ENCODE results near the gene DMRTB1.

Gene DMRTB1

DNA sequence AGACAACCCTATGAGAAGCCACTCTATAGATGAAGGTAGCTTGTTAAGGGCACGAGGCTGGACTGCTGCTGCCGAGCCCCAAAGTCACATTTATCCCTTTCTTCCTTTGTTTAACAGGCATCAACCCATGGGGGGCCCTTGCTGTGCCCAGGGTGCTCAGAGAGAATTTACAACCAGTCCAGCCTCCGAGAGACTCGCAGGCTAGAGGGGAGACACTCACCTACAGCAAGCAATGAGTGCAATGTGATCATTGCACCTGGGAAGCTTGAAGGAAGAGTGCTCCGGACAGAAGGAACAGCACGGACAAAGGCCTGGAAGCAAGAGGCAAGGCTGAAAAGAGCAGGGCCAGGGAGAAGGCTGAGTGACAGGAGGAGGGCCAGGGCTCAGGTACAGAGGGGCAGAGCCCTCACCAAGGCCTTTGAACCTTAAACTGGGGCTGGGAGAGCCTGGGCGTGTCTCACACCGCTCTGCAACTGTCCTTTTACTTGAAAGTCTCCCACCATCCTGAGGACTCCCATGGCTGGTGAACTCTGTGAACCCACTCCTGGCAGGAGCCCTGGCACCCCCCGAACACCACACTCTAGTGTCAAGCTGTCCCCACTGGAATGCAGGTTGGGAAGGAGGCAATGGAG, 27.3 kb downstream of the DMRTB1 start:
- DNase-seq (ENCODE audit: low read depth): no peak

- DNase-seq (ENCODE audit: low read depth): no peak
These were observed 31.2 kb downstream of the DMRTB1 start for GRCh38 chr1:53490351-53490750.

- no peak for DNase-seq (ENCODE audit: low read depth)
These were observed 36.6 kb downstream of the DMRTB1 start for GRCh38 chr1:53495633-53496345.

GRCh38 chr1:53498555-53499131, 39.4 kb downstream of the DMRTB1 start:
- no peak for DNase-seq (ENCODE audit: low read depth)

DNA sequence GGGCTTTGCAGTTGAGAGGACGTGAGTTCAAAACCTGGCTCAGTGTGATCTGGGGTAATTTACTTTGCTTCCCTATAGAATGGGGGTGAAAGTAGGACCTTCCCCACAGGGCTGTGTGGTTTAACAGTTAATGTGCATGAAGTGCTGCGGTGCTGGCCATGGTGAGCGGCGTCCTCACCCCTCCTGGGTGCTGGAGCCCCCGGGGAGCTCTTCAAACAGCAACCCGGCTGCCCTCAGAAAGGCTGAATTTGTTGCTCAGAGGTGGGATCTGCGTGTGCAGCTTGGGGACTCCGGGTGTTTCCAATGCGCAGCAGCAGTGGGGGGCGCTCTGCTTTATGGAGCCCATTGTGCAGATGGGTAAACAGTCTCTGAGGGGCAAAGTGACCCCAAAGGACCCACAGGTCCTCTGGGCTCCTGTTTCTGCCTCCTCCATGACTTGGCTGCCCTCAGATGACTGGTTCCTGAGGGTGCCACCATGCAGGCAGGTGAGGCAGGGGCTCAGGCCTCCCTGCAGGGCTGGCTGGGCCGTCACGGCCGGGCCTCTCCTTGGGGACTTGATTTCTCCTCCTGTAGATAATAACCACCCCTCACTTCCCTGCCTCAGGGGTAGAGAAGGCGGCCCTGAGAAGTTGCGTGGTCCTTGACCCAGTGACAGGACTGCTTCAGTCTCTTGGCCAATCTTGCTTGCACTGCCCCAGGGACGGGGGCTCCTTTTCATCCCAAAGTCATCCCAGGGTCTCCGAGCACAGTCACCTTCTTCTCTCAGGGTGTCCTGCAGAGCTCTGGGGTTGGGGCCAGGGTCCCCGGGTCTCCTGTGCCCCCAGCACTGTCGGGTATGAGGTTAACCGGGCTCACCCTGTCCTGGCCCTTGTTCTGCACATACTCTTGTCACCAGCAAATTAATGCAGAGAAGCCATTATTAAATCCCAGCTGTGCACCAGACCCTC, 40.3 kb downstream of the DMRTB1 start:
- DNase-seq (ENCODE audit: low read depth): no peak

- DNase-seq (ENCODE audit: low read depth): no peak
These were observed 41.2 kb downstream of the DMRTB1 start for GRCh38 chr1:53500204-53501064.

- DNase-seq (ENCODE audit: low read depth): no peak
These were observed 42.1 kb downstream of the DMRTB1 start for GRCh38 chr1:53501065-53502005.

- DNase-seq (ENCODE audit: low read depth): no peak
These were observed 43.6 kb downstream of the DMRTB1 start for GRCh38 chr1:53502641-53503432.

- no peak for DNase-seq (ENCODE audit: low read depth)
These were observed 44.4 kb downstream of the DMRTB1 start for GRCh38 chr1:53503433-53504217.

DNA sequence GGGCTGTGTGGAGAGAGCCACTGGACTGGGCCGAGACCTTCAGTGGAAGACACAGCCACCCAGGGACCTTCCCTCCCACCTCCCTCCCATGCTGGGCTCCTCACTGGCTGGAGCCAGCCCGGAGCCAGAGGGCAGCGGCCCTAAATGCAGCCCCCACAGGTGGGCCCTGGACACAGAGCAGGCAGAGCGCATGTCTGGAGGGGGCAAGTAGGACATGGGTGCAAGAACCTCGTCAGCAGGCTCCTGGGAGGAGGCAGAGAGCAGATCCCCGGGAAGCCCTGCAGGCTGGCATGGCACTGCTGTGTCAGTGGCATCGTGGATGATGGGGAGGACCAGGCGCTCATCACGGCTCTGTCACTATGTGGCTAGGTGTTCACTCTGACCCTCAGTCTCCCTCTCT, 45.7 kb downstream of the DMRTB1 start:
- DNase-seq (ENCODE audit: low read depth): no peak

DNA sequence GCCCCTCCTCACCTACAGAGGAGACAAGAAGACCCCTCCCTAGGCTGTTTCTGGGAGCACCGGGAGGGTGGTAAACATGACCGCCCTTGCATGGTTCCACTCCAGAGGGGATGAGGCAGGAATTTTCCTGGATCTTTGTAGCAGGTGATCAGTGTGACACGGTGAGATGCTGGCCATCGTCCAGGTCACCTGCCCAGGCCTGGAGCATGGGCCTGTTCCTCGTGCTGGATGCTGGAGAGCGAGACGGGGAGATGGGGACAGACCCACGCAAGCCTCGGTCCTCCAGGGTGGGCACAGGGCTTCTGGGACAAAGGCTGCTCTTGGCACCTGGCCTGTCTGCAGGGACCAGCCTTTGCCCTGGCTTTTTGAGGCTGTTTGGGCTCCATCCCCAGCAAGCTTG, 46.2 kb downstream of the DMRTB1 start:
- DNase-seq (ENCODE audit: low read depth): no peak

DNA sequence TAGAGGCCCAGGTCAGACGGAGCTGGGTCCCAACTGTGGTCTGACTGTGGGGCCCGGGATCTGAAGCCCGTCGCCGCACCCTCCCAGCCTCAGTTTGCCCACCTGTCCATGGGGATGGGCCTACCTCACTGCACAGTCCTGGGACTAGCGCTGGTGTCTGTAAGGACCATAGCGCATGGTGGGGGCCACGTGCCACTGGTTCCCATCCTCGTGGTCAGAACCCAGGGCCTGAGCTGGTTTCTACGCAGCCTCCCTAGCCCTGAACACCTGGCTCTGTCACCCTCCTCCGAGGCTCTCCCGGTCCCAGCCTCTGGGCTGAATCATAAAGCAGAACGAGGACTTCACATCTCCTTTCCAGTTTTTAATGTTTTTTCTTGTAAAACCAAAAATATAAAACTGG, 46.7 kb downstream of the DMRTB1 start:
- DNase-seq (ENCODE audit: low read depth): no peak

GRCh38 chr1:53506355-53507050, 47.3 kb downstream of the DMRTB1 start:
- no peak for DNase-seq (ENCODE audit: low read depth)

DNA sequence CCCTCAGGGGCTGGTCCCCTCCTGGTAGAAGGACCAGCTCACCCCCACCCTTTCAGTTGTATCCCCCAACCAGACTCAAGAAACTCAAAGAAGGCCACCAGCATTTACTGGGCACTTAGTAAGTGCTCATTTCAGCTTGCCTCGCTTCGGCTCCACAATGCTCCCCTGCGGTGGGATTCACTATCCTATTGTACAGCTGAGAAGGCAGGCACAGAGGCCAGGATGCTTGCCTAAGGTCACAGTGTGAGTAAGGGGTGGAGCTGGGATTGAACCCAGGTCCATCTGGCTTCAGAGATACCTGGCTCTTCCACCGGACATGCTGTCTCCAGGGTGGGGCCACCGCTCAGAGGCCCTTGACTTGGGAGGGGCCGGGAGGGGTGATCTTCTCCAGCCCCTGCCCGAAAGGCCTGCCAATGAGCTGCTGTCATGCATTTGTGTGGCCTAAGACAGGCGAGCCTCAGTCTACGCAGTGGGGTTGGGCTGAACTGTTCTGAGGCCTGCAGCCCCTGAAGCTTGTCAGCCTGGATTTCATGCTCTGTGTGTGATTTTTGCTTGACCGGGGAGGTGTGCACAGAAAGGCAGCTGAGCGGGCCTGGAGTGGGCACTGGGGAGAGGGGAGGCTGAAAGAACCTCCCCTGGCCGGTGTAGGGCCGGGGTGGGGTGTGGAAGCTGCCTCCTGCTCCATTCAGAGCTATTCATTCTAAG, 48.1 kb downstream of the DMRTB1 start:
- no peak for DNase-seq (ENCODE audit: low read depth)

- DNase-seq (ENCODE audit: low read depth): no peak
These were observed 49.1 kb downstream of the DMRTB1 start for GRCh38 chr1:53508056-53508990.

DNA sequence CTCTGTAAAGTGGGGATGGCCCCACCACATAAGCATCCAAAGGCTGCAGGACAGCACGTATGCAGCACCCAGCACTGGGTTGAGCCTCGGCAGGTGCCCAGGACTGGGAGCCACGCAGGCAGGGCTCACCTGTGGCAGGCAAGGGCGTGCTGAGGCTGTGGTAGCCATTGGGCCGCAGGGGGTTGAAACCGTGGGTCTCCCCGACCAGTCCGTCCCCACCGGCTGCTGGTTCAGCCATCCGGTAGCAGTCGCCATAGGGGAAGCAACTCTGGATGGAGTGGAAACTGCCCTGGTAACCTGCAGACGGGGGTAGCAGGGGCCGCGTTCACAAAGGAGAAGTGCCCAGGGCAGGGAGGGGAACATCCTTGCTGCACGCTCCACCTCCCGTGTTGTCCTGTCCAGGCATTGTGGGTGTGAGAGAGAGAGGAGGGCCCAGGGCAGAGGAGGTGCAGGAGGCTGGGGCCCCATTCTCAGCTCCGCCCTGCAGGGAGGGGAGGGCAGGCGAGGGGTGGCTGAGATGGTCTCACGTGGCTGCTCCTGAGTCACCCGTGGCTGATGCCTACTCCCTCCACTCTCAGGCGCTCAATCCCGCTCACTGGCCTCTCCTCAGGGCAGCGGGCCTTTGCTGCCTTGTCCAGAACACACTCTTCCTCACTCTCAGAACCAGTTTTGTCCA, 49.9 kb downstream of the DMRTB1 start:
- no peak for DNase-seq (ENCODE audit: low read depth)
